H1 (cell line): Measurements from ENCODE around the gene SCN4A. TPM values are rescaled to one million over a fixed set of nuclear protein-coding genes. Genes with fewer than 3 reads are reported as not detected.

Experiments used
- CTCF ChIA-PET: fragments of 300-600 bp; sonication (Branson Sonifier 250); formaldehyde crosslinking; loops from one replicate; lab custom pipeline; 2021; ENCODE audit not compliant: partially characterized antibody; lab: Charles Lee
- POLR2A ChIA-PET: fragments of 300-600 bp; sonication (Branson Sonifier 250); formaldehyde crosslinking; loops from one replicate; lab custom pipeline; 2021; ENCODE audit warnings: inconsistent platforms; ENCODE audit not compliant: partially characterized antibody; lab: Charles Lee
- DNase-seq, 2 experiments: peaks; one replicate each; pipeline versions ENCODE4 v3.0.0 to v3.0.0-alpha.2; 2010 to 2022; ENCODE audit warnings: low spot score in 2 of 2, low read depth in 1 of 2, mixed read lengths in 1 of 2
- FAIRE-seq: peaks from 2 replicates; lab custom pipeline; 2011; peaks lifted over from hg19 to GRCh38; lab: Jason Lieb, UNC
- H2AFZ ChIP-seq: 2 replicates; pipeline ENCODE4 v1.8.1; 2012; ENCODE audit warnings: low read length, inconsistent platforms
- H2AK5ac ChIP-seq: 2 replicates; pipeline ENCODE4 v1.6.1; 2013; ENCODE audit warnings: low read depth, low read length
- H2BK120ac ChIP-seq: replicated peaks from 2 replicates; pipeline ENCODE3; 2013; ENCODE audit warnings: low read depth, low read length, inconsistent platforms
- H2BK12ac ChIP-seq: 2 replicates; pipeline ENCODE4 v1.6.1; 2013; ENCODE audit warnings: low read depth, low read length
- H2BK15ac ChIP-seq: 2 replicates; pipeline ENCODE4 v1.6.1; 2013; ENCODE audit warnings: low read length
- H2BK20ac ChIP-seq: 2 replicates; pipeline ENCODE4 v1.6.1; 2013; ENCODE audit warnings: low read length
- H2BK5ac ChIP-seq: 2 replicates; pipeline ENCODE4 v1.6.1; 2013; ENCODE audit warnings: low read depth, low read length
- H3K14ac ChIP-seq: 2 replicates; pipeline ENCODE4 v1.6.1; 2013; ENCODE audit warnings: inconsistent platforms; ENCODE audit not compliant: insufficient read length
- H3K18ac ChIP-seq: 2 replicates; pipeline ENCODE4 v1.6.1; 2013; ENCODE audit warnings: low read length; ENCODE audit errors: extremely low read depth
- H3K23ac ChIP-seq: 2 replicates; pipeline ENCODE4 v1.6.1; 2013; ENCODE audit warnings: inconsistent platforms; ENCODE audit not compliant: insufficient read length
- H3K23me2 ChIP-seq: 2 replicates; pipeline ENCODE4 v1.6.1; 2013; ENCODE audit warnings: low read depth, low read length
- H3K27ac ChIP-seq: 2 replicates; pipeline ENCODE4 v1.6.1; 2011; ENCODE audit warnings: low read depth, low read length, inconsistent platforms
- H3K27me3 ChIP-seq, 4 experiments: replicated peaks in 1 of 4; 1 replicate in 1 of 4; 2 replicates in 3 of 4; pipeline versions ENCODE4 v1.6.1 to v1.8.1; 2011 to 2013; ENCODE audit warnings: low read length in 3 of 4, mild to moderate bottlenecking in 3 of 4, inconsistent platforms in 2 of 4, mixed read lengths in 2 of 4, moderate library complexity in 1 of 4; ENCODE audit not compliant: control insufficient read depth in 3 of 4, insufficient read depth in 3 of 4; ENCODE audit errors: extremely low read depth in 1 of 4
- H3K36me3 ChIP-seq, 4 experiments: 2 replicates each; pipeline versions ENCODE4 v1.6.1 to v1.8.1; 2011 to 2013; ENCODE audit warnings: mild to moderate bottlenecking in 4 of 4, low read length in 3 of 4, moderate library complexity in 2 of 4, control low read depth in 1 of 4, inconsistent platforms in 1 of 4; ENCODE audit not compliant: insufficient read depth in 4 of 4, control insufficient read depth in 2 of 4
- H3K4ac ChIP-seq: replicated peaks from 2 replicates; pipeline ENCODE3; 2013; ENCODE audit warnings: low read length, low read depth, mixed read lengths, inconsistent platforms; ENCODE audit not compliant: insufficient read length
- H3K4me1 ChIP-seq, 4 experiments: replicated peaks in 1 of 4; 1 replicate in 1 of 4; 2 replicates in 3 of 4; pipeline versions ENCODE4 v1.6.1 to v1.8.1; 2011 to 2013; ENCODE audit warnings: low read length in 3 of 4, inconsistent platforms in 2 of 4, mixed read lengths in 1 of 4; ENCODE audit not compliant: insufficient read depth in 4 of 4, control insufficient read depth in 3 of 4
- H3K4me2 ChIP-seq, 2 experiments: 2 replicates each; pipeline versions ENCODE4 v1.6.1 to v1.8.1; 2011 to 2013; ENCODE audit warnings: low read depth in 2 of 2, low read length in 2 of 2, control low read depth in 1 of 2, inconsistent platforms in 1 of 2, mild to moderate bottlenecking in 1 of 2; ENCODE audit not compliant: insufficient read depth in 1 of 2
- H3K4me3 ChIP-seq, 4 experiments: fragments of 200-600, 300-600 bp in 1 of 4; sonication (generic), shearing (Covaris generic), sonication (Bioruptor Twin) in 1 of 4; 2 replicates each; pipeline versions ENCODE4 v1.5.1 to v1.8.1; 2011 to 2016; ENCODE audit warnings: low read length in 4 of 4, low read depth in 3 of 4, control low read depth in 2 of 4, inconsistent platforms in 2 of 4, mild to moderate bottlenecking in 2 of 4, mixed read lengths in 1 of 4, moderate library complexity in 1 of 4; ENCODE audit not compliant: insufficient read depth in 2 of 4; ENCODE audit errors: extremely low read depth in 1 of 4
- H3K56ac ChIP-seq: replicated peaks from 2 replicates; pipeline ENCODE3; 2013; ENCODE audit warnings: low read depth, mild to moderate bottlenecking, mixed read lengths, low read length, inconsistent platforms; ENCODE audit not compliant: insufficient read length
- H3K79me1 ChIP-seq: 2 replicates; pipeline ENCODE4 v1.6.1; 2013; ENCODE audit warnings: low read depth, low read length, control low read depth
- H3K79me2 ChIP-seq, 2 experiments: 2 replicates each; pipeline versions ENCODE4 v1.6.1 to v1.8.1; 2012 to 2013; ENCODE audit warnings: low read length in 2 of 2, mild to moderate bottlenecking in 2 of 2, inconsistent platforms in 1 of 2; ENCODE audit not compliant: insufficient read depth in 2 of 2, control insufficient read depth in 1 of 2
- H3K9ac ChIP-seq, 4 experiments: replicated peaks in 1 of 4; 1 replicate in 1 of 4; 2 replicates in 3 of 4; pipeline versions ENCODE4 v1.6.1 to v1.8.1; 2011 to 2013; ENCODE audit warnings: low read depth in 3 of 4, low read length in 3 of 4, control low read depth in 2 of 4, mild to moderate bottlenecking in 2 of 4, moderate library complexity in 2 of 4, inconsistent platforms in 1 of 4; ENCODE audit errors: extremely low read depth in 1 of 4
- H3K9me3 ChIP-seq, 2 experiments: 2 replicates each; pipeline versions ENCODE4 v1.6.1 to v1.8.1; 2012 to 2013; ENCODE audit warnings: mild to moderate bottlenecking in 2 of 2, moderate library complexity in 2 of 2, control low read depth in 1 of 2, inconsistent platforms in 1 of 2, low read depth in 1 of 2, low read length in 1 of 2, mixed read lengths in 1 of 2; ENCODE audit not compliant: insufficient read depth in 2 of 2
- H4K20me1 ChIP-seq, 2 experiments: replicated peaks in 1 of 2; 2 replicates each; pipeline versions ENCODE3 to v1.8.1; 2011 to 2013; ENCODE audit warnings: inconsistent platforms in 2 of 2, low read length in 2 of 2, mild to moderate bottlenecking in 1 of 2; ENCODE audit not compliant: insufficient read depth in 2 of 2, control insufficient read depth in 1 of 2
- H4K5ac ChIP-seq: 2 replicates; pipeline ENCODE4 v1.6.1; 2013; ENCODE audit warnings: low read length, low read depth, mixed read lengths, inconsistent platforms; ENCODE audit not compliant: insufficient read length
- H4K8ac ChIP-seq: 2 replicates; pipeline ENCODE4 v1.8.0; 2013; ENCODE audit warnings: mild to moderate bottlenecking, moderate library complexity, low read length, inconsistent platforms; ENCODE audit not compliant: insufficient read depth; ENCODE audit errors: extremely low read depth
- H4K91ac ChIP-seq: replicated peaks from 2 replicates; pipeline ENCODE3; 2013; ENCODE audit warnings: low read length, mixed read lengths, inconsistent platforms; ENCODE audit not compliant: insufficient read length
- GABPA ChIP-seq: IDR thresholded peaks from 2 replicates; pipeline ENCODE4 v1.6.1; 2011; ENCODE audit warnings: mild to moderate bottlenecking, low read length, moderate library complexity, borderline replicate concordance; ENCODE audit not compliant: insufficient read depth
- KDM4A ChIP-seq: IDR thresholded peaks from one replicate; pipeline ENCODE4 v1.7.1; 2012; ENCODE audit warnings: low read depth, mild to moderate bottlenecking, moderate library complexity, low read length, inconsistent platforms; ENCODE audit not compliant: severe bottlenecking
- SAP30 ChIP-seq: fragments of 300-600 bp; sonication (generic); IDR thresholded peaks from 2 replicates; pipeline ENCODE4 v1.7.1; 2012; ENCODE audit warnings: low read length, moderate library complexity, mild to moderate bottlenecking, inconsistent platforms; ENCODE audit not compliant: insufficient read depth, insufficient replicate concordance
- SP1 ChIP-seq: IDR thresholded peaks from 2 replicates; pipeline ENCODE4 v1.6.1; 2011; ENCODE audit warnings: low read depth, low read length
- USF2 ChIP-seq: IDR thresholded peaks from 2 replicates; pipeline ENCODE4 v1.6.1; 2011; ENCODE audit warnings: low read length, improper control_type of control experiment
- ZNF274 ChIP-seq: IDR thresholded peaks from 2 replicates; pipeline ENCODE4 v1.7.0; 2012; ENCODE audit warnings: low read length, borderline replicate concordance; ENCODE audit errors: extremely low read depth
- WGBS, 2 experiments: shearing (Covaris generic) in 1 of 2; methylation state at CpG; one replicate each; pipeline versions ENCODE4 v1.1.6 to v1.1.7; 2013 to 2015; ENCODE audit warnings: low lambda C conversion rate in 2 of 2, mixed read lengths in 2 of 2, inconsistent platforms in 1 of 2, low coverage in 1 of 2, missing lambda C conversion rate in 1 of 2; ENCODE audit not compliant: insufficient replicate concordance in 2 of 2, insufficient coverage in 1 of 2, insufficient read length in 1 of 2; ENCODE audit errors: extremely low coverage in 1 of 2, missing lambda C conversion rate in 1 of 2; 5-methylcytosine and 5-hydroxymethylcytosine counted together
- polyA plus RNA-seq, 7 experiments: library from polyadenylated mRNA; depleted of rRNA in 3 of 7; stranded (reverse) in 5 of 7; unstranded in 2 of 7; fragments of >200 nt in 5 of 7; fragments of 200-250 nt in 2 of 7; gene quantifications; 1 replicate in 5 of 7; 2 replicates in 1 of 7; 4 replicates in 1 of 7; pipeline versions ENCODE4 v1.2.1 to v1.2.3, GENCODE V29; 2011 to 2013; ENCODE audit warnings: missing spikeins in 2 of 7, mixed read lengths in 2 of 7
- total RNA-seq: library from RNA; stranded (reverse); fragmentation: NEBNext Ultra II Directional; extraction: Animal tissue kit (Norgen Biotek cat#: 25700); gene quantifications from 2 replicates; pipeline ENCODE4 v1.2.1, GENCODE V29; 2021

SCN4A gene
- total and polyA plus RNA-seq, 2 of the 8 experiments (the other 6 are each of a cell fraction or from before 2014, with no cell fraction given), result 5.0 to 8.5 TPM

GRCh38 chr17:63917646-63918045 lies 55.1 kb downstream of the SCN4A start:
- no peak overlapping the region for H4K5ac ChIP-seq
- no peak overlapping the region for H2AK5ac ChIP-seq
- peak overlapping the region; percentile 89; the same call in 1 of the 2 replicates for H2AFZ ChIP-seq
- peak overlapping the region; percentile 42 to 58; a peak in 2 of 4 replicates for H3K4me2 ChIP-seq
- no peaks in the 10 kb centered on the region for H3K9me3 ChIP-seq
- H3K23ac ChIP-seq, result no peak overlapping the region
- H3K23me2 ChIP-seq, result no peaks in the 10 kb centered on the region; the same call in 1 of the 2 replicates
- no peak overlapping the region for H3K56ac ChIP-seq
- no peaks in the 10 kb centered on the region for H3K79me1 ChIP-seq
- FAIRE-seq, result no peak
- H2BK15ac ChIP-seq, result no peak overlapping the region
- no peak for TF ChIP-seq SP1
- no peak for TF ChIP-seq GABPA
- TF ChIP-seq USF2, result no peak
- no peak for TF ChIP-seq ZNF274
- no peak for TF ChIP-seq SAP30
- TF ChIP-seq KDM4A, result no peak
- CTCF ChIA-PET, result interaction anchor here (0.6 to 11.2 kb wide), 32 partner anchors 10 to 370 kb away, joined by 3 to 270 read pairs (median 12); partner anchors contain the start of genes CD79B, GH2 and ICAM2
- no peak overlapping the region for H2BK5ac ChIP-seq
- POLR2A ChIA-PET, result interaction anchor here (0.8 to 1.6 kb wide), 7 partner anchors 9 to 108 kb away, joined by 3 to 6 read pairs (median 3); no protein-coding TSS in a partner anchor
- no peak overlapping the region for H2BK20ac ChIP-seq
- H2BK120ac ChIP-seq, result no peak overlapping the region
- no peaks in the 10 kb centered on the region for H3K27me3 ChIP-seq
- no peaks in the 10 kb centered on the region for H3K36me3 ChIP-seq
- H3K14ac ChIP-seq, result no peak overlapping the region
- no peak overlapping the region; the same call in 1 of the 2 replicates for H3K18ac ChIP-seq
- H3K27ac ChIP-seq, result no peak overlapping the region
- WGBS, 2 experiments, result 77% methylated on average over 13 of the region's 13 CpGs; no CpG with 5 or more reads in 1 of the 2 experiments
- H3K4ac ChIP-seq, result no peak overlapping the region
- H3K4me1 ChIP-seq, result peaks cover 0 to 5% (median under 1%) of the 10 kb centered on the region in 4 experiments; a peak in 3 of 7 replicates
- no peaks in the 10 kb centered on the region for H3K79me2 ChIP-seq
- DNase-seq, result no peak
- peak overlapping the region in 1 of 4 experiments; percentile 39; a peak in 1 of 8 replicates for H3K4me3 ChIP-seq
- no peak overlapping the region for H4K91ac ChIP-seq
- no peak overlapping the region; the same call in 1 of the 2 replicates for H4K8ac ChIP-seq
- H2BK12ac ChIP-seq, result peak overlapping the region; percentile 75; the same call in 1 of the 2 replicates
- H3K9ac ChIP-seq, result no peak overlapping the region
- H4K20me1 ChIP-seq, result no peaks in the 10 kb centered on the region
